SK-N-SH treated with all-trans-retinoic acid at 6 μM for 48 hours (cell line): Measurements from ENCODE around the gene NGFR.

Experiments
- ATAC-seq: fragments of 200-7000 bp; cut with Tn5 transposase; 3 replicates; pipeline ENCODE4 v1.9.1; 2020; ENCODE audit warnings: mild to moderate bottlenecking, moderate library complexity
- ARNTL ChIP-seq: fragments of 450-650 bp; formaldehyde crosslinking; IDR thresholded peaks from 2 replicates; pipeline ENCODE4 v1.5.0; 2020; ENCODE audit warnings: low read depth, mild to moderate bottlenecking, moderate library complexity, borderline replicate concordance
- BACH2 ChIP-seq: fragments of 250-450 bp; sonication (Bioruptor Pico); IDR thresholded peaks from 2 replicates; pipeline ENCODE4 v1.9.0; 2021; ENCODE audit warnings: mild to moderate bottlenecking, borderline replicate concordance
- CREB5 ChIP-seq: fragments of 250-450 bp; sonication (Bioruptor Pico); IDR thresholded peaks from 2 replicates; pipeline ENCODE4 v1.5.1; 2020; ENCODE audit warnings: low read depth, mild to moderate bottlenecking, moderate library complexity
- CSDC2 ChIP-seq: fragments of 250-450 bp; sonication (Bioruptor Pico); IDR thresholded peaks from 2 replicates; pipeline ENCODE4 v1.5.0; 2020; ENCODE audit warnings: mild to moderate bottlenecking, moderate library complexity
- CSRNP3 ChIP-seq: fragments of 250-450 bp; sonication (Bioruptor Pico); IDR thresholded peaks from 2 replicates; pipeline ENCODE4 v1.5.1; 2021; ENCODE audit warnings: mild to moderate bottlenecking, moderate library complexity
- ESRRG ChIP-seq: fragments of 250-450 bp; sonication (Bioruptor Pico); IDR thresholded peaks from 2 replicates; pipeline ENCODE4 v1.6.1; 2021; ENCODE audit warnings: mild to moderate bottlenecking
- GLIS3 ChIP-seq: fragments of 250-450 bp; sonication (Bioruptor Pico); IDR thresholded peaks from 2 replicates; pipeline ENCODE4 v1.5.0; 2020; ENCODE audit warnings: mild to moderate bottlenecking, moderate library complexity
- ISL1 ChIP-seq: fragments of 250-450 bp; sonication (Bioruptor Pico); IDR thresholded peaks from 2 replicates; pipeline ENCODE4 v2.1.2; 2022; ENCODE audit warnings: mild to moderate bottlenecking, moderate library complexity
- OSR1 ChIP-seq: fragments of 250-450 bp; sonication (Bioruptor Pico); IDR thresholded peaks from 2 replicates; pipeline ENCODE4 v1.8.0; 2022; ENCODE audit warnings: moderate library complexity, mild to moderate bottlenecking, inconsistent platforms
- PATZ1 ChIP-seq: fragments of 250-450 bp; sonication (Bioruptor Pico); IDR thresholded peaks from 2 replicates; pipeline ENCODE4 v1.8.0; 2020; ENCODE audit warnings: mild to moderate bottlenecking, moderate library complexity, borderline replicate concordance
- POU6F1 ChIP-seq: fragments of 250-450 bp; sonication (Bioruptor Pico); IDR thresholded peaks from 2 replicates; pipeline ENCODE4 v1.8.0; 2021; ENCODE audit warnings: low read depth, mild to moderate bottlenecking, moderate library complexity, borderline replicate concordance
- RARB ChIP-seq: fragments of 250-450 bp; sonication (Bioruptor Pico); IDR thresholded peaks from 2 replicates; pipeline ENCODE4 v1.8.0; 2021; ENCODE audit warnings: mild to moderate bottlenecking, moderate library complexity
- SNAI2 ChIP-seq: fragments of 250-450 bp; sonication (Bioruptor Pico); IDR thresholded peaks from 2 replicates; pipeline ENCODE4 v1.5.0; 2020; ENCODE audit warnings: mild to moderate bottlenecking, moderate library complexity
- TCF4 ChIP-seq: fragments of 250-450 bp; sonication (Bioruptor Pico); IDR thresholded peaks from 2 replicates; pipeline ENCODE4 v1.8.0; 2021; ENCODE audit warnings: mild to moderate bottlenecking, moderate library complexity, borderline replicate concordance
- TOX ChIP-seq: fragments of 250-450 bp; sonication (Bioruptor Pico); IDR thresholded peaks from 2 replicates; pipeline ENCODE4 v1.8.0; 2021; ENCODE audit warnings: mild to moderate bottlenecking, moderate library complexity, borderline replicate concordance
- TSHZ2 ChIP-seq: fragments of 250-450 bp; sonication (Bioruptor Pico); IDR thresholded peaks from 2 replicates; pipeline ENCODE4 v1.5.0; 2020; ENCODE audit warnings: mild to moderate bottlenecking, moderate library complexity
- ZFP3 ChIP-seq: fragments of 250-450 bp; sonication (Bioruptor Pico); IDR thresholded peaks from 2 replicates; pipeline ENCODE4 v1.5.0; 2020; ENCODE audit warnings: mild to moderate bottlenecking, moderate library complexity
- ZFP30 ChIP-seq: fragments of 450-650 bp; formaldehyde crosslinking; IDR thresholded peaks from 2 replicates; pipeline ENCODE4 v1.5.0; 2022; ENCODE audit warnings: mild to moderate bottlenecking, moderate library complexity
- ZNF565 ChIP-seq: fragments of 450-650 bp; formaldehyde crosslinking; conservative IDR thresholded peaks from 2 replicates; pipeline ENCODE4 v1.5.0; 2020; ENCODE audit warnings: low read depth, mild to moderate bottlenecking, moderate library complexity
- ZNF70 ChIP-seq: fragments of 450-650 bp; formaldehyde crosslinking; IDR thresholded peaks from 2 replicates; pipeline ENCODE4 v1.5.0; 2020; ENCODE audit warnings: mild to moderate bottlenecking, moderate library complexity
- ZNF8 ChIP-seq: fragments of 450-650 bp; formaldehyde crosslinking; IDR thresholded peaks from 2 replicates; pipeline ENCODE4 v1.5.0; 2020; ENCODE audit warnings: mild to moderate bottlenecking, moderate library complexity

Gene NGFR

GRCh38 chr17:49461580-49461979 lies 33.5 kb upstream of the NGFR start:
- ATAC-seq, result no peak
- TF ChIP-seq ZNF70 (CRISPR knock-in tag) (no peak), ZFP3 (CRISPR knock-in tag) (no peak), ARNTL (CRISPR knock-in tag) (no peak), TOX (CRISPR knock-in tag) (no peak), CSDC2 (CRISPR knock-in tag) (no peak), BACH2 (no peak), POU6F1 (CRISPR knock-in tag) (no peak), CREB5 (CRISPR knock-in tag) (no peak), ISL1 (CRISPR knock-in tag) (no peak), ESRRG (no peak), ZNF8 (CRISPR knock-in tag) (no peak), ZFP30 (CRISPR knock-in tag) (no peak), GLIS3 (CRISPR knock-in tag) (no peak), CSRNP3 (CRISPR knock-in tag) (no peak)
- TF ChIP-seq, all 23 proteins: peak for 0

- no peak for TF ChIP-seq OSR1 (CRISPR knock-in tag)
- TF ChIP-seq BACH2, result no peak
- TF ChIP-seq ZFP30 (CRISPR knock-in tag), result no peak
- TF ChIP-seq ZNF565, result no peak
- TF ChIP-seq TCF4, result no peak
- TF ChIP-seq CREB5 (CRISPR knock-in tag), result no peak
- no peak for TF ChIP-seq ISL1 (CRISPR knock-in tag)
- no peak for TF ChIP-seq ZFP3 (CRISPR knock-in tag)
- no peak for TF ChIP-seq TOX (CRISPR knock-in tag)
- no peak for TF ChIP-seq ZNF70 (CRISPR knock-in tag)
- no peak for TF ChIP-seq ARNTL (CRISPR knock-in tag)
- no peak for TF ChIP-seq TSHZ2 (CRISPR knock-in tag)
- TF ChIP-seq SNAI2 (CRISPR knock-in tag), result no peak
- no peak for TF ChIP-seq ESRRG
- no peak for TF ChIP-seq CSDC2 (CRISPR knock-in tag)
- no peak for TF ChIP-seq RARB (CRISPR knock-in tag)
- TF ChIP-seq PATZ1 (CRISPR knock-in tag), result no peak
- ATAC-seq, result no peak
These were observed 31.0 kb upstream of the NGFR start for GRCh38 chr17:49464049-49464448.
